Natural killer cell (primary cell): ENCODE data around the gene RNF125. TPM values are rescaled to one million over a fixed set of nuclear protein-coding genes. Genes with fewer than 3 reads are reported as not detected.

Experiments
- ATAC-seq, 3 donors: fragments of 150-1000 bp in 2 of 3; fragments of 200-7000 bp in 1 of 3; cut with Tn5 transposase; 1 replicate in 1 of 3; 2 replicates in 2 of 3; pipeline ENCODE4 v1.10.0; 2021; ENCODE audit warnings: mild to moderate bottlenecking in 2 of 3, moderate library complexity in 2 of 3
- DNase-seq, 2 donors: peaks; one replicate each; pipeline versions ENCODE4 v3.0.0 to v3.0.0-alpha.2; 2013 to 2021; ENCODE audit warnings: mixed read lengths in 1 of 2
- H3K27ac ChIP-seq: one replicate; pipeline ENCODE4 v1.5.1; 2013; ENCODE audit warnings: mild to moderate bottlenecking, low read length
- H3K27me3 ChIP-seq: one replicate; pipeline ENCODE4 v1.6.1; 2013; ENCODE audit warnings: low read length; ENCODE audit not compliant: control insufficient read depth, insufficient read depth
- H3K36me3 ChIP-seq: one replicate; pipeline ENCODE4 v1.6.1; 2013; ENCODE audit warnings: low read length; ENCODE audit not compliant: control insufficient read depth, insufficient read depth
- H3K4me1 ChIP-seq: one replicate; pipeline ENCODE4 v1.6.1; 2013; ENCODE audit warnings: low read length; ENCODE audit not compliant: control insufficient read depth, insufficient read depth
- H3K4me3 ChIP-seq: one replicate; pipeline ENCODE4 v1.5.1; 2013; ENCODE audit warnings: low read length
- H3K9me3 ChIP-seq: one replicate; pipeline ENCODE4 v1.6.1; 2013; ENCODE audit warnings: low read length; ENCODE audit not compliant: control insufficient read depth, insufficient read depth
- H3K27ac Mint-ChIP-seq, 2 donors: one replicate each; pipeline ENCODE4 v1.8.0; 2022; ENCODE audit warnings: mild to moderate bottlenecking in 2 of 2, mixed read lengths in 2 of 2, moderate library complexity in 1 of 2
- H3K27me3 Mint-ChIP-seq, 2 donors: one replicate each; pipeline ENCODE4 v1.8.0; 2022; ENCODE audit warnings: low read depth in 2 of 2, mixed read lengths in 2 of 2
- H3K36me3 Mint-ChIP-seq: one replicate; pipeline ENCODE4 v1.8.0; 2022; ENCODE audit warnings: mixed read lengths
- H3K4me1 Mint-ChIP-seq, 2 donors: one replicate each; pipeline ENCODE4 v1.8.0; 2022; ENCODE audit warnings: mixed read lengths in 2 of 2
- H3K4me3 Mint-ChIP-seq: one replicate; pipeline ENCODE4 v1.8.0; 2022; ENCODE audit warnings: mild to moderate bottlenecking, moderate library complexity, mixed read lengths
- H3K9me3 Mint-ChIP-seq, 2 donors: one replicate each; pipeline ENCODE4 v1.8.0; 2022; ENCODE audit warnings: mixed read lengths in 2 of 2
- CTCF ChIP-seq: fragments of 200-600 bp; IDR thresholded peaks from one replicate; pipeline ENCODE4 v1.8.0; 2022; ENCODE audit warnings: antibody characterized with exemption
- WGBS: methylation state at CpG from one replicate; pipeline ENCODE4 v1.1.7; 2013; ENCODE audit warnings: missing lambda C conversion rate; ENCODE audit not compliant: insufficient coverage; 5-methylcytosine and 5-hydroxymethylcytosine counted together
- intact Hi-C: fragments of 100-400 bp; cut with micrococcal nuclease; formaldehyde crosslinking; loops from one replicate; pipeline ENCODE4 v1.14.2; 2022
- total RNA-seq, 4 donors: library from RNA; stranded (reverse); fragments of 120-200 nt in 1 of 4; gene quantifications; one replicate each; pipeline versions ENCODE4 v1.2.3 to v1.2.4, GENCODE V29; 2013 to 2022

The RNF125 gene
- total RNA-seq, 3 donors from 2014 or later (not counting 1 experiment from before 2014, with no cell fraction given): 74.7 to 105 (median 96.7) TPM

GRCh38 chr18:32095192-32095899 is 76.7 kb downstream of the RNF125 start:
- Mint-ChIP-seq H3K9me3 (no peaks in the 10 kb centered on the region), H3K36me3 (peaks cover 8% of the 10 kb centered on the region), H3K4me1 (peaks cover 47 to 48% of the 10 kb centered on the region in 2 donors), H3K27ac (peak overlapping the region; percentile 95 to 96), H3K4me3 (peak overlapping the region; percentile 40), H3K27me3 (no peaks in the 10 kb centered on the region)
- intact Hi-C loops: no loop called here
- no peak for TF ChIP-seq CTCF
- H3K27me3 ChIP-seq: no peaks in the 10 kb centered on the region
- H3K27ac ChIP-seq: no peak overlapping the region
- no peak for DNase-seq
- WGBS: 87% methylated on average over 5 of the region's 7 CpGs
- no peaks in the 10 kb centered on the region for H3K9me3 ChIP-seq
- H3K4me3 ChIP-seq: no peak overlapping the region
- no peak for ATAC-seq
- H3K4me1 ChIP-seq: peaks cover 19% of the 10 kb centered on the region
- peaks cover 15% of the 10 kb centered on the region for H3K36me3 ChIP-seq

GRCh38 chr18:32095900-32096229 is 77.2 kb downstream of the RNF125 start:
- ATAC-seq: no peak
- no peak for TF ChIP-seq CTCF
- H3K4me3 ChIP-seq: no peak overlapping the region
- peaks cover 15% of the 10 kb centered on the region for H3K36me3 ChIP-seq
- peaks cover 19% of the 10 kb centered on the region for H3K4me1 ChIP-seq
- no peak overlapping the region for H3K27ac ChIP-seq
- H3K4me3 Mint-ChIP-seq: peak overlapping the region; percentile 25
- no peaks in the 10 kb centered on the region for H3K27me3 ChIP-seq
- no peak for DNase-seq
- H3K36me3 Mint-ChIP-seq: peaks cover 8% of the 10 kb centered on the region
- H3K9me3 ChIP-seq: no peaks in the 10 kb centered on the region
- no peaks in the 10 kb centered on the region for H3K9me3 Mint-ChIP-seq
- intact Hi-C loops: no loop called here
- H3K4me1 Mint-ChIP-seq: peaks cover 51% of the 10 kb centered on the region in 2 donors
- WGBS: 100% methylated on average over 2 of the region's 4 CpGs
- no peaks in the 10 kb centered on the region for H3K27me3 Mint-ChIP-seq
- peak overlapping the region in 1 of 2 donors; percentile 95 for H3K27ac Mint-ChIP-seq

- DNase-seq (peak in 1 of 2 donors; percentile 44), ATAC-seq (no peak)
- Mint-ChIP-seq H3K36me3 (peaks cover 8% of the 10 kb centered on the region), H3K27me3 (no peaks in the 10 kb centered on the region), H3K4me1 (peaks cover 47 to 48% of the 10 kb centered on the region in 2 donors), H3K4me3 (no peak overlapping the region), H3K9me3 (no peaks in the 10 kb centered on the region), H3K27ac (no peak overlapping the region)
- H3K27ac ChIP-seq: no peak overlapping the region
- H3K36me3 ChIP-seq: peaks cover 15% of the 10 kb centered on the region
- no peaks in the 10 kb centered on the region for H3K27me3 ChIP-seq
- intact Hi-C loops: no loop called here
- H3K4me1 ChIP-seq: peaks cover 19% of the 10 kb centered on the region
- TF ChIP-seq CTCF: no peak
- H3K4me3 ChIP-seq: no peak overlapping the region
- no peaks in the 10 kb centered on the region for H3K9me3 ChIP-seq
- WGBS: 50% methylated on average over 2 of the region's 2 CpGs
Measured at GRCh38 chr18:32096946-32097345, 78.3 kb downstream of the RNF125 start.

GRCh38 chr18:32104516-32104915 is 85.9 kb downstream of the RNF125 start:
- Histone ChIP-seq H3K4me3 (no peak overlapping the region), H3K27me3 (no peaks in the 10 kb centered on the region), H3K36me3 (peaks cover 3% of the 10 kb centered on the region), H3K27ac (no peak overlapping the region), H3K9me3 (no peaks in the 10 kb centered on the region), H3K4me1 (peaks cover 4% of the 10 kb centered on the region)
- Mint-ChIP-seq H3K27ac (peak overlapping the region in 1 of 2 donors; percentile 3), H3K27me3 (no peaks in the 10 kb centered on the region), H3K4me1 (peaks cover 25 to 42% of the 10 kb centered on the region in 2 donors), H3K9me3 (no peaks in the 10 kb centered on the region), H3K36me3 (no peaks in the 10 kb centered on the region), H3K4me3 (no peak overlapping the region)
- TF ChIP-seq CTCF: no peak
- no peak for DNase-seq
- intact Hi-C loops: no loop called here
- WGBS: no CpG with 5 or more reads among the region's 2 CpGs
- no peak for ATAC-seq
